SJCRH30 (cell line): ENCODE results near the gene IDH3G. TPM values are rescaled to one million over a fixed set of nuclear protein-coding genes. Genes with fewer than 3 reads are reported as not detected.

ENCODE experiments used
- DNase-seq, 2 experiments: peaks; one replicate each; pipeline ENCODE4 v3.0.0-alpha.2; 2015 to 2020
- H3K27ac ChIP-seq: fragments of 250-450 bp; sonication (Bioruptor Pico); 2 replicates; pipeline ENCODE4 v1.5.1; 2020; ENCODE audit warnings: mild to moderate bottlenecking, moderate library complexity
- H3K27me3 ChIP-seq: fragments of 250-450 bp; sonication (Bioruptor Pico); 2 replicates; pipeline ENCODE4 v1.5.1; 2020; ENCODE audit warnings: mild to moderate bottlenecking, moderate library complexity
- H3K36me3 ChIP-seq: fragments of 250-450 bp; sonication (Bioruptor Pico); 2 replicates; pipeline ENCODE4 v1.5.1; 2020; ENCODE audit warnings: mild to moderate bottlenecking, moderate library complexity
- H3K4me1 ChIP-seq: fragments of 250-450 bp; sonication (Bioruptor Pico); 2 replicates; pipeline ENCODE4 v1.5.1; 2020; ENCODE audit warnings: mild to moderate bottlenecking, moderate library complexity
- H3K4me3 ChIP-seq: fragments of 250-450 bp; sonication (Bioruptor Pico); 2 replicates; pipeline ENCODE4 v1.5.1; 2020; ENCODE audit warnings: mild to moderate bottlenecking, moderate library complexity
- H3K9me3 ChIP-seq: fragments of 250-450 bp; sonication (Bioruptor Pico); replicated peaks from 2 replicates; pipeline ENCODE4 v1.5.1; 2020; ENCODE audit warnings: mild to moderate bottlenecking, moderate library complexity
- total RNA-seq: library from RNA; depleted of rRNA; stranded (reverse); fragments of >200 nt; shearing (Covaris generic); gene quantifications from 2 replicates; pipeline ENCODE4 v1.2.3, GENCODE V29; 2014

Gene IDH3G
- total RNA-seq, 1 experiment from 2014 or later = 35.0 TPM

GRCh38 chrX:153775293-153776119 is 18.7 kb downstream of the IDH3G start:
- no peak for DNase-seq
- no peaks in the 10 kb centered on the region for H3K27me3 ChIP-seq
- H3K4me3 ChIP-seq = no peak overlapping the region
- H3K4me1 ChIP-seq = peaks cover 5% of the 10 kb centered on the region; the same call in 1 of the 2 replicates
- H3K27ac ChIP-seq = no peak overlapping the region
- H3K9me3 ChIP-seq = no peaks in the 10 kb centered on the region
- H3K36me3 ChIP-seq = no peaks in the 10 kb centered on the region

DNA sequence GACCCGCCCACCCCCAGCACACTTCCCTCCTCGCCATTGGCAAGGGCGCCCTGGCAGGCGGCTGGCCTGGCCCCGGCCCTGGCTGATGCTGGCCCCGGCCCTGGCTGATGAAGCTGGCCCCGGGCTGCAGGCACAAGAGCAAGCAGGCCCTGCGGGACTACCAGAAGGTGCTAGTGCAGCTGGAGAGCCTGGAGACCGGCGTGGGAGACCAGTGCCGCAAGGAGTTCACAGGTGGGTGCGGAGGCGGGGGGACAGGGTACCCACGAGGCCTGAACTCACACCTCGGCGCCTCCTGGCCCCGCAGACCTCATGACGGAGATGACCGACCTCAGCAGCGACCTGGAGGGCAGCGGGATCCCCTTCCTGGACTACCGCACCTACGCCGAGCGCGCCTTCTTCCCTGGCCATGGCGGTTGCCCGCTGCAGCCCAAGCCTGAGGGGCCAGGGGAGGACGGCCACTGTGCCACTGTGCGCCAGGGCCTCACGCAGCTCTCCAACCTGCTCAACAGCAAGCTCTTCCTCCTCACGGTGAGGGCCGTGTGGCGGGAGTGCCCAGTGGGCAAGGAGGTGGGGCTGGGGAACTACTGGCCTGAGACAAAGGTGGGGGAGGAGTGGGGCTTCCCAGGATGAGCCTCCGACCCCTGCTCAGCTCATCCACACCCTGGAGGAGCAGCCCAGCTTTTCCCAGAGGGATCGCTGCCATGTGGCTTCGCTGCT is 19.4 kb downstream of the IDH3G start:
- H3K27me3 ChIP-seq = no peaks in the 10 kb centered on the region
- no peak overlapping the region for H3K4me3 ChIP-seq
- no peak overlapping the region for H3K27ac ChIP-seq
- H3K9me3 ChIP-seq = no peaks in the 10 kb centered on the region
- DNase-seq = no peak
- no peaks in the 10 kb centered on the region for H3K36me3 ChIP-seq
- no peaks in the 10 kb centered on the region for H3K4me1 ChIP-seq

DNA sequence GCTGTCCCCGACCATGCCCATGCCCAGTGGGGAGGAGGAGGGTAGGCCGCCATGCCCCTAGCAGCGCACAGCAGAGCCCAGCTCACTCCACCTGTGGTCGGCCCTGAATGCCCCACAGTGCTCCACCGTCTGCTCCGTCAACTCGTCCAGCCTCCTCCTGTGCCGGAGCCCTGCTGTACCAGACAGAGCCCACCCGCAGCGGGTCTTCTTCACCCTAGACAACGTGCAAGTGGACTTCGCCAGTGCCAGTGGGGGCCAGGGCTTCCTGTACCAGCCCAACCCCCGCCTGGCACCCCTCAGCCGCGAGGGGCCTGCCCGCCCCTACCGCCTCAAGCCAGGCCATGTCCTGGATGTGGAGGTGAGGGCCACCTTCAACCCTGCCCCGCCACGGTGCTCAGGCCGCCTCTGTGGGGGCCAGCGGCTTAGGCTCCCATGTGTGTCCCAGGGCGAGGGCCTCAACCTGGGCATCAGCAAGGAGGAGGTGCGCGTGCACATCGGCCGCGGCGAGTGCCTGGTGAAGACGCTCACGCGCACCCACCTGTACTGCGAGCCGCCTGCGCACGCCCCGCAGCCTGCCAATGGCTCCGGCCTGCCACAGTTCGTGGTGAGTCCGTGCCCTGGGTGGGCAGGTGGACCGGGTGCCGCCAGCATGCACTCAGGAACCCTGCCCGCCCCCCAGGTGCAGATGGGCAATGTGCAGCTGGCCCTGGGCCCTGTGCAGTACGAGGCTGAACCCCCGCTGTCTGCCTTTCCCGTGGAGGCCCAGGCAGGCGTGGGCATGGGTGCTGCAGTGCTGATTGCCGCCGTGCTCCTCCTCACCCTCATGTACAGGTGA is 20.2 kb downstream of the IDH3G start:
- DNase-seq = no peak
- Histone ChIP-seq H3K4me1 (no peaks in the 10 kb centered on the region), H3K27ac (no peak overlapping the region), H3K9me3 (no peaks in the 10 kb centered on the region), H3K27me3 (no peaks in the 10 kb centered on the region), H3K4me3 (no peak overlapping the region), H3K36me3 (no peaks in the 10 kb centered on the region)

GRCh38 chrX:153773218-153773611 is 21.0 kb downstream of the IDH3G start:
- Histone ChIP-seq H3K9me3 (no peaks in the 10 kb centered on the region), H3K36me3 (no peaks in the 10 kb centered on the region), H3K27ac (no peak overlapping the region), H3K4me3 (no peak overlapping the region), H3K27me3 (no peaks in the 10 kb centered on the region), H3K4me1 (no peaks in the 10 kb centered on the region)
- DNase-seq = no peak

GRCh38 chrX:153772316-153773217 is 21.6 kb downstream of the IDH3G start:
- H3K27me3 ChIP-seq = no peaks in the 10 kb centered on the region
- H3K4me3 ChIP-seq = no peak overlapping the region
- no peaks in the 10 kb centered on the region for H3K9me3 ChIP-seq
- no peaks in the 10 kb centered on the region for H3K4me1 ChIP-seq
- H3K36me3 ChIP-seq = no peaks in the 10 kb centered on the region
- no peak for DNase-seq
- no peak overlapping the region for H3K27ac ChIP-seq

DNA sequence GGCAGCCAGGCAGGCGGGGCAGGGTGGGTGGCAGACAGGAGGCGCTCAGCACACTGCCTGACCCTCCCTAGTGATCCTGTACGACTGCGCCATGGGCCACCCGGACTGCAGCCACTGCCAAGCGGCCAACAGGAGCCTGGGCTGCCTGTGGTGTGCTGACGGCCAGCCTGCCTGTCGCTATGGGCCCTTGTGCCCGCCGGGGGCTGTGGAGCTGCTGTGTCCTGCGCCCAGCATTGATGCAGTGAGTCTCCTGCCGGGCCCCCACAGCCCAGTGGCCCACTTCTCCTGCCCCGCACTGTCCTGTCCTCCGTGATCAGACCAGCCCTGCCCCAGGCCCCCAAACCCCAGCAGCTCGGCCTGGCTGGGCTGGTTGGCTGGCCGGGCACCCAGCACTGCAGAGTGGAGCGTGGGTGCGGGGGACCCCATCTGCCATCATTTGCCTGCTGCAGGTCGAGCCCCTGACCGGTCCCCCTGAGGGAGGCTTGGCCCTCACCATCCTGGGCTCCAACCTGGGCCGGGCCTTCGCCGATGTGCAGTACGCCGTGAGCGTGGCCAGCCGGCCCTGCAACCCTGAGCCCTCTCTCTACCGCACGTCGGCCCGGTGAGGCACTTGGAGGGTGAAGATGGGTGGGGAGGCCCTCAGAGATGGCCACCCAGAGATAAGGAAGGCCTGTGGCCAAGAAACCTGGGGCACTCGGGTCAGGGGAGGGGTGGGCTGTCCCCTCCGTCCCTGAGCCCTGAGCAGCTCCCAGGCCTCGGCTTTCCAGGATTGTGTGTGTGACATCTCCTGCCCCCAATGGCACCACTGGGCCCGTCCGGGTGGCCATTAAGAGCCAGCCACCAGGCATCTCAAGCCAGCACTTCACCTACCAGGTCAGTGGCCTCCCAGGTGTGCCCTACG is 22.5 kb downstream of the IDH3G start:
- 0 out of 2 replicates have a peak, but pooled peaks cover under 1% of the 10 kb centered on the region for H3K4me1 ChIP-seq
- no peak overlapping the region for H3K4me3 ChIP-seq
- H3K27me3 ChIP-seq = no peaks in the 10 kb centered on the region
- H3K9me3 ChIP-seq = no peaks in the 10 kb centered on the region
- no peak overlapping the region for H3K27ac ChIP-seq
- H3K36me3 ChIP-seq = no peaks in the 10 kb centered on the region
- no peak for DNase-seq

- DNase-seq = no peak
- Histone ChIP-seq H3K4me1 (0 out of 2 replicates have a peak, but pooled peaks cover 2% of the 10 kb centered on the region), H3K36me3 (no peaks in the 10 kb centered on the region), H3K27ac (no peak overlapping the region), H3K9me3 (no peaks in the 10 kb centered on the region), H3K4me3 (no peak overlapping the region), H3K27me3 (no peaks in the 10 kb centered on the region)
Observed at GRCh38 chrX:153770601-153771414, 23.4 kb downstream of the IDH3G start.

- H3K9me3 ChIP-seq = no peaks in the 10 kb centered on the region
- no peak for DNase-seq
- H3K4me3 ChIP-seq = no peak overlapping the region
- H3K36me3 ChIP-seq = no peaks in the 10 kb centered on the region
- H3K27me3 ChIP-seq = no peaks in the 10 kb centered on the region
- H3K27ac ChIP-seq = no peak overlapping the region
- 0 out of 2 replicates have a peak, but pooled peaks cover 3% of the 10 kb centered on the region for H3K4me1 ChIP-seq
Observed at GRCh38 chrX:153769865-153770600, 24.1 kb downstream of the IDH3G start.

DNA sequence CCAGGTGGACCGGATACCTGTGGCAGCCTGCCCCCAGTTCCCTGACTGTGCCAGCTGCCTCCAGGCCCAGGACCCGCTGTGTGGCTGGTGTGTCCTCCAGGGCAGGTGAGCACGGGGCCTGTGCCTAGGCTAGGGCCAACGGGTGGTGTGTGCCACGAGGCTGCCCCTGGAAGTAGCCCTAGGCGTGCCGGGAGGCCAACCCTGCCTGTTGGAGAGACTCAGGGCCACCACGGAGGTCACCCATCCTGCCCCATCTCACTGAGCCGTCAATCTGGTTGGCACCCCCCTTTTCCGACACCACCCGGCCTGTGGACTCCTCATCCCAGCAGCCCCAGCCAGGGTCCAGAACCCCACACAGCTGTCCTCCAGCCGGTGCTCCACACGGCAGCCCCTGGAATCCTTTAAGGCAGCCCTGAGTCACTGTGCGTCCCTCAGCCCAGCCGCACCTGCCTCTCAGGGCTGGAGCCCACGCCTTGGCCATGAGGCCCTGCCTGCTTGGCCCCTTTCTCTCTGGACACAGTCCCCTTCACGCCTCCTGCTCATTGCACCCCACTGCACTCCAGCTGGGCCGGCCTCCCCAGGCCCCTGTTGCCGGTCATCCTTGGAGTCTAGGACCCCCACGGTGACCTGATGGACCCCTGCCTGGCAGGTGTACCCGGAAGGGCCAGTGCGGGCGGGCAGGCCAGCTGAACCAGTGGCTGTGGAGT is 24.9 kb downstream of the IDH3G start:
- H3K4me1 ChIP-seq = peaks cover 10% of the 10 kb centered on the region; the same call in 1 of the 2 replicates
- H3K9me3 ChIP-seq = no peaks in the 10 kb centered on the region
- no peak for DNase-seq
- H3K4me3 ChIP-seq = no peak overlapping the region
- no peaks in the 10 kb centered on the region for H3K27me3 ChIP-seq
- H3K27ac ChIP-seq = no peak overlapping the region
- H3K36me3 ChIP-seq = no peaks in the 10 kb centered on the region

DNA sequence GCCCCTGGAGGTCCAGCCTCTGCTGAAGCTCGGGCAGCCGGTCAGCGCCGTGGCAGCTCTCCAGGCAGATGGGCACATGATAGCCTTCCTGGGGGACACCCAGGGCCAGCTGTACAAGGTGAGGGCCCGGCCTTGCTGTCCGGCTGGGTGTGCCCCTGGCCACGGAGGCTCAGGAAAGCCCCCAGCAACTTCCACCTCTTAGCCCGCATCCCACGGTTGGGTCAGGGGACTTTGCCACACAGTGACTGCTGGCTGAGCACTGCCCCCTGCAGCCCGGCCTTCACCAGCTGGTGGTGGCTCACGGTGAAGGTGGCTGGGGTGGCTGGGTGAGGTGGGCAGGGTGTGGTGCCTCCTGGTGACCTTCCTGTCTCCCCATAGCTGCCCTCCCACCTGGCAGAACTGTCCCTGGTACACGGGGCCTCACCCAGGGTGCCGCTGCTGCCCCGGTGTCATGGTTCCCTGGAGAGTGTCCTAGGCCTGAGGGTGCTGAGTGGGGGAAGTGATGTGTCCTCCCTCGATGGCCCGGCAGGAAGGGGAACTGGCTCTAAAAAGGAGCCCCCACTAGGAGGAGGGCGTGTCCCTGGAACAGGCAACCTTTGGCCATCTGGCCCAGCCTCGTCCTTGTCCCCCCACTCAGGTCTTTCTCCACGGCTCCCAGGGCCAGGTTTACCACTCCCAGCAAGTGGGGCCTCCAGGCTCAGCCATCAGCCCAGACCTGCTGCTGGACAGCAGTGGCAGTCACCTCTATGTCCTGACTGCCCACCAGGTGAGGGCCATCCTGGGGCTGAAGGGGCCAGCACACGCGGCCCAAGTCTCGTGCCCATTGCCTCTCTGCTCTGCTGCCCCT is 25.6 kb downstream of the IDH3G start:
- Histone ChIP-seq H3K4me3 (no peak overlapping the region), H3K36me3 (no peaks in the 10 kb centered on the region), H3K27me3 (no peaks in the 10 kb centered on the region), H3K9me3 (no peaks in the 10 kb centered on the region), H3K4me1 (peaks cover 10% of the 10 kb centered on the region; the same call in 1 of the 2 replicates), H3K27ac (no peak overlapping the region)
- no peak for DNase-seq

DNA sequence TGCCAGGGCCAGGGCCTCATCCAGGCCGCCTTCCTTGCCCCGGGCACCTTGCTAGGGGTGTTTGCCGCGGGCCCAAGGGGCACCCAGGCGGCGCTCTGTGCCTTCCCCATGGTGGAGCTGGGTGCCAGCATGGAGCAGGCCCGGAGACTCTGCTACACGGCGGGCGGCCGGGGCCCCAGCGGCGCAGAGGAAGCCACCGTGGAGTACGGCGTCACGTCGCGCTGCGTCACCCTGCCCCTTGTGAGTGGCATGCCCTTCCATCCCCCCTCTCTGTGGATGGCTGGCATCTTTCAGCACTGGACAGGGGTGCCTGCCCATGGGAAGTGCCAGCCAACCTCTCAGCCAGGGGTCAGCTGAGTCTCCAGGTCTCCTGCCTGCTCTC is 26.5 kb downstream of the IDH3G start:
- Histone ChIP-seq H3K36me3 (no peaks in the 10 kb centered on the region), H3K27me3 (no peaks in the 10 kb centered on the region), H3K27ac (no peak overlapping the region), H3K9me3 (no peaks in the 10 kb centered on the region), H3K4me1 (peaks cover 10% of the 10 kb centered on the region; the same call in 1 of the 2 replicates), H3K4me3 (no peak overlapping the region)
- no peak for DNase-seq
